SK-N-SH (cell line): ENCODE measurements around the gene ARHGAP25.

Source experiments
- CHD2 ChIP-seq: fragments of 150-350 bp; IDR thresholded peaks from 2 replicates; pipeline ENCODE4 v1.6.1; 2018; ENCODE audit warnings: low read length; ENCODE audit not compliant: partially characterized antibody
- TF ChIP-seq, protein P1 (sequence below): fragments of 200-600 bp; sonication (generic); IDR thresholded peaks from 2 replicates; pipeline ENCODE4 v1.6.1; 2017; ENCODE audit warnings: antibody characterized with exemption, mild to moderate bottlenecking, moderate library complexity

- TF ChIP-seq, protein P1, sequence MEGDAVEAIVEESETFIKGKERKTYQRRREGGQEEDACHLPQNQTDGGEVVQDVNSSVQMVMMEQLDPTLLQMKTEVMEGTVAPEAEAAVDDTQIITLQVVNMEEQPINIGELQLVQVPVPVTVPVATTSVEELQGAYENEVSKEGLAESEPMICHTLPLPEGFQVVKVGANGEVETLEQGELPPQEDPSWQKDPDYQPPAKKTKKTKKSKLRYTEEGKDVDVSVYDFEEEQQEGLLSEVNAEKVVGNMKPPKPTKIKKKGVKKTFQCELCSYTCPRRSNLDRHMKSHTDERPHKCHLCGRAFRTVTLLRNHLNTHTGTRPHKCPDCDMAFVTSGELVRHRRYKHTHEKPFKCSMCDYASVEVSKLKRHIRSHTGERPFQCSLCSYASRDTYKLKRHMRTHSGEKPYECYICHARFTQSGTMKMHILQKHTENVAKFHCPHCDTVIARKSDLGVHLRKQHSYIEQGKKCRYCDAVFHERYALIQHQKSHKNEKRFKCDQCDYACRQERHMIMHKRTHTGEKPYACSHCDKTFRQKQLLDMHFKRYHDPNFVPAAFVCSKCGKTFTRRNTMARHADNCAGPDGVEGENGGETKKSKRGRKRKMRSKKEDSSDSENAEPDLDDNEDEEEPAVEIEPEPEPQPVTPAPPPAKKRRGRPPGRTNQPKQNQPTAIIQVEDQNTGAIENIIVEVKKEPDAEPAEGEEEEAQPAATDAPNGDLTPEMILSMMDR = no peak
- TF ChIP-seq CHD2 = no peak
Observed at GRCh38 chr2:68805025-68805424, 70.4 kb downstream of the ARHGAP25 start.
